Uterus (tissue), 2 donors: ENCODE data around the gene TMEM242.

Experiments used
- CTCF ChIP-seq, 4 experiments: fragments of 200-600 bp in 2 of 4; fragments of 450-650 bp in 2 of 4; sonication (generic) in 2 of 4; IDR thresholded peaks; one replicate each; pipeline ENCODE4 v1.5.1; 2016 to 2019; ENCODE audit warnings: antibody characterized with exemption in 4 of 4, mild to moderate bottlenecking in 2 of 4, moderate library complexity in 1 of 4
- POLR2A ChIP-seq, 2 donors: fragments of 450-650 bp; IDR thresholded peaks; one replicate each; pipeline ENCODE4 v1.6.1; 2016; ENCODE audit warnings: antibody characterized with exemption in 2 of 2, mild to moderate bottlenecking in 1 of 2, moderate library complexity in 1 of 2

- no peak for TF ChIP-seq POLR2A (IDR thresholded peaks at IDR 0.05)
- no peak for TF ChIP-seq CTCF (IDR thresholded peaks at IDR 0.05)
These were observed 7.5 kb upstream of the TMEM242 start for GRCh38 chr6:157330831-157331230.
